Vagina (tissue), 2 donors: ENCODE results near the gene PRRG4.

Source experiments
- CTCF ChIP-seq, 3 experiments: fragments of 450-650 bp in 2 of 3; fragments of 200-600 bp in 1 of 3; sonication (generic) in 1 of 3; IDR thresholded peaks; one replicate each; pipeline ENCODE4 v1.5.1; 2017 to 2019; ENCODE audit warnings: antibody characterized with exemption in 3 of 3, mild to moderate bottlenecking in 2 of 3, moderate library complexity in 2 of 3
- POLR2A ChIP-seq, 2 donors: fragments of 450-650 bp; IDR thresholded peaks; one replicate each; pipeline ENCODE4 v1.6.1; 2017; ENCODE audit warnings: antibody characterized with exemption in 2 of 2, mild to moderate bottlenecking in 2 of 2, moderate library complexity in 2 of 2
- POLR2AphosphoS5 ChIP-seq, 2 donors: sonication (generic); formaldehyde crosslinking; IDR thresholded peaks; one replicate each; pipeline ENCODE4 v1.9.0; 2017; ENCODE audit warnings: antibody characterized with exemption in 2 of 2, mild to moderate bottlenecking in 2 of 2, low read depth in 1 of 2; ENCODE audit not compliant: insufficient read depth in 1 of 2

GRCh38 chr11:32827276-32827675 lies 2.5 kb upstream of the PRRG4 start:
- TF ChIP-seq CTCF (IDR thresholded peaks at IDR 0.05) (no peak), POLR2A (IDR thresholded peaks at IDR 0.05) (no peak), POLR2AphosphoS5 (IDR thresholded peaks at IDR 0.05; ENCODE audit: insufficient read depth in 1 of 2, low read depth in 1 of 2) (no peak)
